B cell (primary cell): ENCODE results near the gene LENG1.
"Not testable (repeated sequence)": the region's sequence is repeated elsewhere in the genome, so short reads cannot be mapped to it uniquely, and the experiment has no call there.

ENCODE experiments used
- CTCF ChIP-seq: fragments of 200-600 bp; IDR thresholded peaks from one replicate; pipeline ENCODE4 v1.8.0; 2022; ENCODE audit warnings: antibody characterized with exemption, mild to moderate bottlenecking
- EZH2 ChIP-seq: IDR thresholded peaks from 2 replicates; pipeline ENCODE4 v1.6.1; 2012; ENCODE audit warnings: borderline replicate concordance, low read depth, mild to moderate bottlenecking, moderate library complexity, low read length; ENCODE audit not compliant: insufficient read depth, poor library complexity, severe bottlenecking

- not testable (repeated sequence) for TF ChIP-seq EZH2, CTCF
Measured at GRCh38 chr19:54207193-54207592, 47.7 kb upstream of the LENG1 start.
